Measurements from ENCODE around the gene OR2T29. TPM values are rescaled to one million over a fixed set of nuclear protein-coding genes. Genes with fewer than 3 reads are reported as not detected.
"Not testable (repeated sequence)": the region's sequence is repeated elsewhere in the genome, so short reads cannot be mapped to it uniquely, and the experiment has no call there.

The OR2T29 gene
- total RNA-seq, 1 experiment from 2014 or later = not detected

- DNase-seq (ENCODE audit: low spot score) = not testable (repeated sequence)
These were observed 52.4 kb downstream of the OR2T29 start for GRCh38 chr1:248510217-248510616.

- not testable (repeated sequence) for DNase-seq (ENCODE audit: low spot score)
These were observed 54.8 kb downstream of the OR2T29 start, which contains the start of gene OR2G6 for GRCh38 chr1:248507773-248508172. OR2G6 (plus strand) TSS chr1:248508073; CDS start chr1:248521647, 13,574 bp downstream.

Other genes with a start within 250 kb of the OR2T29 start
- gene OR2M7, start 238.2 kb downstream of the OR2T29 start, total RNA-seq (2014; rRNA removed; shearing (Covaris generic)) = not detected in 2 replicates
- not detected in 2 replicates for gene OR14C36, start 214.0 kb downstream of the OR2T29 start, total RNA-seq (2014; rRNA removed; shearing (Covaris generic))
- gene OR2T4, start 201.1 kb downstream of the OR2T29 start, total RNA-seq (2014; rRNA removed; shearing (Covaris generic)) = 0.31 TPM in 1 of 2 replicates, not detected in the other
- gene OR2T6, start 187.0 kb downstream of the OR2T29 start, total RNA-seq (2014; rRNA removed; shearing (Covaris generic)) = not detected in 2 replicates
- gene OR2T1, start 159.7 kb downstream of the OR2T29 start, total RNA-seq (2014; rRNA removed; shearing (Covaris generic)) = not detected in 2 replicates
- gene OR2T2, start 117.1 kb downstream of the OR2T29 start, total RNA-seq (2014; rRNA removed; shearing (Covaris generic)) = not detected in 2 replicates
- gene OR2T3, start 89.4 kb downstream of the OR2T29 start, total RNA-seq (2014; rRNA removed; shearing (Covaris generic)) = not detected in 2 replicates
- not detected in 2 replicates for gene OR2T5, start 74.2 kb downstream of the OR2T29 start, total RNA-seq (2014; rRNA removed; shearing (Covaris generic))
- not detected in 2 replicates for gene OR2G6, start 54.7 kb downstream of the OR2T29 start, total RNA-seq (2014; rRNA removed; shearing (Covaris generic))
- not detected in 2 replicates for gene OR2T34, start 12.0 kb upstream of the OR2T29 start, total RNA-seq (2014; rRNA removed; shearing (Covaris generic))
- not detected in 2 replicates for gene OR2T10, start 34.9 kb upstream of the OR2T29 start, total RNA-seq (2014; rRNA removed; shearing (Covaris generic))
- gene OR2T11, start 72.3 kb upstream of the OR2T29 start, total RNA-seq (2014; rRNA removed; shearing (Covaris generic)) = not detected in 2 replicates
- not detected in 2 replicates for gene OR2T35, start 82.5 kb upstream of the OR2T29 start, total RNA-seq (2014; rRNA removed; shearing (Covaris generic))
- gene OR2T27, start 92.8 kb upstream of the OR2T29 start, total RNA-seq (2014; rRNA removed; shearing (Covaris generic)) = not detected in 2 replicates
- gene OR14I1, start 140.0 kb upstream of the OR2T29 start, total RNA-seq (2014; rRNA removed; shearing (Covaris generic)) = not detected in 2 replicates
- gene LYPD8, start 193.0 kb upstream of the OR2T29 start, total RNA-seq (2014; rRNA removed; shearing (Covaris generic)) = 3.3 and 5.1 TPM in 2 replicates

Measured in H4 (cell line).